ENCODE results near the gene HPSE2.
"Not testable (repeated sequence)": the region's sequence is repeated elsewhere in the genome, so short reads cannot be mapped to it uniquely, and the experiment has no call there.

HPSE2 gene

DNA sequence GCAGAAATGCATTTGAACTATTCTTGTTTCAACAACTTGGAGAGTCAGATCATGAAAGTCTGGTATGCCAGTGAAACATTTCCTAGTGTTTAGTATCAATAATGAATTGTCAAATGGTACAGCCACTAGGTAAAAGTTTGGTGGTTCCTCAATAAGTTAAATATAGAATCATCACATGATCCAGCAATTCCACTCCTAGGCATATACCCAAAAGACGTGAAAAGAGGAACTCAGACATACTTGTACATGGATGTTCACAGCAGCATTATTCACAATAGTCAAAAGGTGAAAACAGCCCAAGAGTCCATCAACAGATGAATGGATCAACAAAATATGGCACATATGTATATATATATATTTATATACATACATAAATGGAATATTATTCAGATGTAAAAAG lies 721.9 kb downstream of the HPSE2 start:
- TF ChIP-seq, protein P1, sequence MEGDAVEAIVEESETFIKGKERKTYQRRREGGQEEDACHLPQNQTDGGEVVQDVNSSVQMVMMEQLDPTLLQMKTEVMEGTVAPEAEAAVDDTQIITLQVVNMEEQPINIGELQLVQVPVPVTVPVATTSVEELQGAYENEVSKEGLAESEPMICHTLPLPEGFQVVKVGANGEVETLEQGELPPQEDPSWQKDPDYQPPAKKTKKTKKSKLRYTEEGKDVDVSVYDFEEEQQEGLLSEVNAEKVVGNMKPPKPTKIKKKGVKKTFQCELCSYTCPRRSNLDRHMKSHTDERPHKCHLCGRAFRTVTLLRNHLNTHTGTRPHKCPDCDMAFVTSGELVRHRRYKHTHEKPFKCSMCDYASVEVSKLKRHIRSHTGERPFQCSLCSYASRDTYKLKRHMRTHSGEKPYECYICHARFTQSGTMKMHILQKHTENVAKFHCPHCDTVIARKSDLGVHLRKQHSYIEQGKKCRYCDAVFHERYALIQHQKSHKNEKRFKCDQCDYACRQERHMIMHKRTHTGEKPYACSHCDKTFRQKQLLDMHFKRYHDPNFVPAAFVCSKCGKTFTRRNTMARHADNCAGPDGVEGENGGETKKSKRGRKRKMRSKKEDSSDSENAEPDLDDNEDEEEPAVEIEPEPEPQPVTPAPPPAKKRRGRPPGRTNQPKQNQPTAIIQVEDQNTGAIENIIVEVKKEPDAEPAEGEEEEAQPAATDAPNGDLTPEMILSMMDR (IDR thresholded peaks at IDR 0.05; ENCODE audit: borderline replicate concordance, insufficient read depth, low read depth, low read length) = no peak
- no peak overlapping the region for H3K4me3 ChIP-seq (ENCODE audit: low read depth, low read length)

DNA sequence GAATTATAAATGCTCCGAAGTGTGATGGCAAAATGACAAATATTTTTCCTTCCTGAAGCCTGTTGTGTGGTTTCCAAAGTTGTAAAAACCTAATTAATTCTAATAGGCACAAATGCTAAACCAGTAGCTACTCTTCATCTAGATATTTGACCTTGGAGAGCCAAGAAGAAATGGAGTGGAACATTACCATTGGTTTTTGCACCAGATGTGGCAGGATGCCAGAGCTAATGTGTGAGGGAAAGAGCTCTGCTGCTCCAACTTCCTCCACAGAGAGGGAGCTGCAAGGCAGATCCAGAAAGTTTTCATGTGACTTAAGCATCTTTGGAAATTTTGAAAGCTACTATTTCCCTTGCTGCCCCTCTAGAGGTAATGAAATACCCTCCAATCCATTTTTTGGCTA lies 723.8 kb downstream of the HPSE2 start:
- H3K4me3 ChIP-seq (ENCODE audit: low read depth, low read length) = no peak overlapping the region
- TF ChIP-seq, protein P1 (IDR thresholded peaks at IDR 0.05; ENCODE audit: borderline replicate concordance, insufficient read depth, low read depth, low read length) = no peak

DNA sequence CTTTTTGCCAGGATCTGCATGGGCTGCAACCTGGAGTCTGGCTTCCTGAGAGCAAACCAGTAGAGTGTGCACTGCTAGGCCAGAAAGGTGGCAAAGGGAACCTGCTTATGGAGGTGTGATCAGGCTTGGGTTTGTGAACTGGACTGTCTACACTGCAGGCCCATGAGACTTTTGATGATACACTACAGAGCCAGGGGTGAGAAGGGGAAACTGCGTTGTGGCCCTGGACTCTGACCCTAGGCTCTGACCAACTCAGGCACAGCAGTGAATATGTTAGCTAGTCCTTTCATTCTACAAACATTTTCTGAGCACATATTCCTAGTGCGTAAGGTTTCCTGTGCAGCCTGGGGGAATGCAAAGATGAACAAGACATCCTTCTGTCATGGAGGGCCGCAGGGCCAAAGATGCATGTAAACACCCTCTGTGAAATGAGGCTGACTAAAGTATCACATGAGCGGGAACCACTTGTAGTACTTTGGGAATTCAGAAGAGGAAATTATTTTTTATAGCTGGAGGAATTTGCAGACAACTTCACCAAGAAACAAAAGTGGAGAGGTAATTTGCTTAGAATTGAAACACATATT lies 725.1 kb downstream of the HPSE2 start:
- TF ChIP-seq, protein P1 (IDR thresholded peaks at IDR 0.05; ENCODE audit: borderline replicate concordance, insufficient read depth, low read depth, low read length) = no peak
- H3K4me3 ChIP-seq (ENCODE audit: low read depth, low read length) = no peak overlapping the region

DNA sequence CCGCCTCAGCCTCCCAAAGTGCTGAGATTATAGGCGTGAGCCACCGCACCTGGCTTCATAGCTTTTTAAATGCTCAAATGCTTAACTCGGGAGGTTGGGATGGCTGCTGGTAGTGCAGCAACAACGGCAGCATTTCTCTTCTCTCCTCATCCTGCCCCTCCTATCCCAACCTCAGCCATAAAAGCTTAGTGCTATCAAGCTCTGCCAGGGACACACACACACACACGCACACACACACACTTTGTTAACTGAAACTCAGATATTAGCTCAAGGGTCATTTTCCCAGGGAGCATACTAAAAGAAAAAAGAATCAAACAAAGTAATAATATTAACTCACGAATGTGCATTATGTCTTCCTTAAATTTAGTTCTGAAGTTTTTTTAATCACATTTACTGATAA lies 725.9 kb downstream of the HPSE2 start:
- H3K4me3 ChIP-seq (ENCODE audit: low read depth, low read length) = no peak overlapping the region
- TF ChIP-seq, protein P1 (IDR thresholded peaks at IDR 0.05; ENCODE audit: borderline replicate concordance, insufficient read depth, low read depth, low read length) = no peak

DNA sequence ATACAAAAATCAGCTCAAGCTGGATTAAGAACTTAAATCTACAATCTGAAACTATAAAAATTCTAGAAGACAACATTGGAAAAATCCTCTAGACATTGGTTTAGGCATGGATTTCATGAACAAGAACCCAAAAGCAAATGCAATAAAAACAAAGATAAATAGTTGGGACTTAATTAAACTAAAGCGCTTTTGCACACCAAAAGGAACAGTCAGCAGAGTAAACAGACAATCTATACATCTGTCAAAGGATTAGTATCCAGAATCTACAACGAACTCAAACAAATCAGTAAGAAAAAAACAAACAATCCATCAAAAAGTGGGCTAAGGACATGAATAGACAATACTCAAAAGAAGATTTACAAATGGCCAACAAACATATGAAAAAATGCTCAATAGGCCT lies 733.1 kb downstream of the HPSE2 start:
- H3K4me3 ChIP-seq (ENCODE audit: low read depth, low read length) = not testable (repeated sequence)

DNA sequence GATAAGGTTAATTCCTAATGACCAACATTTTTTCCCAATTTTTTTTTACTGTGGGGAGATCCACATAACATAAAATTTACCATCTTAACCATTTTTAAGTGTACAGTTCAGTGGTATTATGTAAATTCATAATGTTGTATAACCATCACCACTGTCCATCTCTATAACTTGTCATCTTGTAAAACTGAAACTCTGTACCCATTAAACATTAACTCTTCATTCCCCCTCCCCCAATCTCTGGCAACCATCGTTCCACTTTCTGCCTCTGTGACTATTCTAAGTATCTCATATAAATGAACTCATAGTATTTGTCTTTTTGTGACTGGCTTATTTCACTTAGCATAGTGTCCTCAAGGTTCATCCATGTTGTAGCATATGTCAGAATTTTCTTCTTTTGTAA lies 742.9 kb downstream of the HPSE2 start:
- no peak overlapping the region for H3K4me3 ChIP-seq (ENCODE audit: low read depth, low read length)
- TF ChIP-seq, protein P1 (IDR thresholded peaks at IDR 0.05; ENCODE audit: borderline replicate concordance, insufficient read depth, low read depth, low read length) = no peak

DNA sequence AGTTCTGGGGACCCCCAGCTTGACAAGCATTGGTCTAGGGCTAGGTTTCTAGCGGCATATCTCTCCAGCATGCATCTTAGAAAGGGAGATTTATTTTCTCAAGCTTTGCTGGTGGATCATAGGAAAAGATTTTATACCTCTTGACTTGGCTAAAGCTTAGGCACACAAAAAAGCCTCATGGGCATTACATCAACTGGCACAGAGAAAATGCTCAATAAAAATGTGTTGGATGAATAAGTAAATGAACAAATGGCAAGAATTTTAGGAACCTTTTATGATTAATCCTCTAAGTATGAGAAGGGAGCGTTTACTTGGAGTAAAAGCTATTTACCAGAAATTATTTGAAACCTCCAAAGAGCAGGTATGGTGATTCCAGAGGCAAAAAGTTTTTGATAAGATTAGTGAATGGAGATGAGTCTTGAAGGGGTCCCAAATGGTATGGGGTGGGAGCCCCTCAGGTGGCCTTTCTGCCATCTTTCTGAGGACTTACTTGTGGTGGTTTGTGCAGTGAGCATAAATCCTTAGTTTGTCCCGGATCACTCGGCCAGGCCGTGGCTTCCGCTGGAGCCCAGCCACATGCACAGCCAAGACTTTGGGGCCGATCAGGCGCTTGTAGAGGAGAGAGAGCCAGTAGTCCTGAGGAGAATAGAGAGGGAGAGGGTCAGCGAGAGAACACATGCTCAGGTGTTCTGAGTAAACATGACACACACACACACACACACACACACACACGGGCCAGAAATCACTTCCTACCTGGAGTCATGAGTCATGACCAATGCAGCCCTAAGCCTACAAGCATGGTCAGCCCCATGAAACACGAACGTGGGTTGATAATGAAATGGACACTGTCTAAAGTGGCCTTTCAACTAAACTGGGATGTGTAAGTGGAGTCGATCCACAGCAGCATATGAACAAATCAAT lies 745.8 kb downstream of the HPSE2 start:
- H3K4me3 ChIP-seq (ENCODE audit: low read depth, low read length) = no peak overlapping the region
- TF ChIP-seq, protein P1 (IDR thresholded peaks at IDR 0.05; ENCODE audit: borderline replicate concordance, insufficient read depth, low read depth, low read length) = no peak
